ENCODE results near the gene PABPC5. TPM values are rescaled to one million over a fixed set of nuclear protein-coding genes. Genes with fewer than 3 reads are reported as not detected.

Gene PABPC5
- total RNA-seq (2014; rRNA removed; shearing (Covaris generic); ENCODE audit: low replicate concordance) = not detected in 2 replicates

DNA sequence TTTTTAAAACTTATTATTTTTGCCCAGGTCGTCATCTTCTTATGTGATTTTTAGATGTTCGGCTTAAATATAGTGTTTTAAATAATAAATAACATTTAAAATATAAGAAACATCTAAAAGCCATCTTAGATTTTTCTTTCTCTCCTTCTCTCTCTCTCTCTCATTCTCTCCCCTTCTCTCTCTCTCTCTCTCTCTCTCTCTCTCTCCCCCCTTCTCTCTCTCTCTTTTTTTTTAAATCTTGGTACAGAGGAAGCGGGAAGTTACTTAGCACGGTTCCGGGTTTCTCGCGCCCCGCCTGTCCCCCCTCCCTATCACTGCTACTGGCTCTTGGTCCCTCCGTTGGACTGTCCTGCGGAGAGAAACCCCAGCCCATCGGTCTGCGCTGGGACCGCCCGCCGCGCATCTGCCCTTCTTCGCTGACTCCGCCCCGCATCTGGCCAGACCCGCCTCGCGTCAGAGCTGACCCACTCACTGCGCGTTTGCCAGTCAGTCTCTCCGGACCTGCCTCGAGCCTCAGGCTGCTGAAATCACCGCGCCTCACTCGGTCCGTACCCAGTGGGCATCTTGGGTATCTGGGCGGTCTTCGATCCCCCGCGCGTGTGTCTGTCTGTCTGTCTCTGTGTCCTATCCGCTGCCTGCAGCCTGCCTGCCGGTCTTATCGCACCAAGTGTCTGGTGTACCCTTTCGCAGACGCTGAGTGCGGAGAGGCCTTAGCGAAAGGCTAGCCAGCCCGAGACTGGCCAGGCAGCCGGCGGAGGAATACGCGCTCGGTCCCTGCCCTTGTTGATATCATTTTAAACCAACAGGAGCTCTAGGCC is at the start of gene PABPC5:
Gene PABPC5, plus strand, starts transcription at position 489 of the 818 bp plus-strand sequence. CDS start 739 bp downstream, outside the sequence.
- in situ Hi-C loops (cut with HindIII; ENCODE audit: low pct_unique_long_range_greater_than_20kb, low sequenced_read_pairs) = no loop called here
- no peak for DNase-seq (ENCODE audit: low read depth)

DNA sequence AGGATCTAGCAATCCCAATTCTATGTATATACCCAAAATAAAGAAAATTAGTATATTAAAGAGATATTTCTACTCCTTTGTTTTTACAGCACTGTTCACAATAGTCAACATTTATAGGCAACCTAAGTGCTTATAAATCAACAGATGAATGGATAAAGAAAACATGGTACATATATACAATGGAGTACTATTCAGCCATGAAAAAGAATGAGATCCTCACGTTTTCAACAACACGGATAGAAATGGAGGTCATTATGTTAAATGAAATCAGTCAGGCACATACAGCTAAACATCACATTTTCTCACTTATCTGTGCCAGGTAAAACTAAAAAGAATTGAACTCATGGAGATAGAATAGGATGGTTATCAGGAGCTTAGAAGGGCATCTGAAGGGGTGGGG is 45.6 kb upstream of the PABPC5 start:
- in situ Hi-C loops (cut with HindIII; ENCODE audit: low pct_unique_long_range_greater_than_20kb, low sequenced_read_pairs) = no loop called here
- no peak for DNase-seq (ENCODE audit: low read depth)

DNA sequence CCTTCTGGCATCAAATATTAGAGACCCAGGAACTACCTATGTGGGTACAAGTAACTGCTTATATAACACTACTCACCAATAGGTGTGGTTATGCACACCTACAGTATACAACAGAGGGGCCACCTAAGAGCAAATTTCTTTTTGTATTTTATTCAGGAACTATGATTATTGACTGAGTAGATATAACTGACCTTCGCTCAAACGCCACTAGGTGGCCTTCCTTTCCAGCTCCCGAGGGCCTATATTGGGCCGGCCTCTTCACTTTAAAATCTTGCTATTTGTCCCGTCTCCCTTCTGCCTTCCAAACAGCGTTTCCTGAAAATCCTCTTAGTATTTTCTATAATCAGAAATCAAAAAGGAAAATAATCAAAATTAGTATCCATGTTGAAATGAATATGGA is 19.9 kb upstream of the PABPC5 start:
- DNase-seq (ENCODE audit: low read depth) = no peak
- in situ Hi-C loops (cut with HindIII; ENCODE audit: low pct_unique_long_range_greater_than_20kb, low sequenced_read_pairs) = no loop called here

DNA sequence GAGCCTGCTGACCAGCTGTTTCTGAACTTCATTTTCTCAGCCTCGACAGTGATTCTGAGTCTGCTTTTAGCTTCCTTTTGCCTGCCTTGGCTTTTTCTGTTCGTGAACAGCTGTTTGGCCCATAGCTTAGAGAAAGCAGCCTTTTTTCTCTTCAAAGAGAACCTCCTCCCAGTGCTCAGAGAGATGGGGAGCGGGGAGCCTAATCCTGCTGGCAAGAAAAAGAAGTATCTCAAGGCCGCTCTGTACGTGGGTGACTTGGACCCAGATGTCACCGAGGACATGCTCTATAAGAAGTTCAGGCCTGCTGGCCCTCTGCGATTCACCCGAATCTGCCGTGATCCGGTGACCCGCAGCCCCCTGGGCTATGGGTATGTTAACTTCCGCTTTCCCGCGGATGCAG is 756 bp downstream of the PABPC5 start:
- in situ Hi-C loops (cut with HindIII; ENCODE audit: low pct_unique_long_range_greater_than_20kb, low sequenced_read_pairs) = no loop called here

More for the DNA sequence above, 756 bp downstream of the PABPC5 start:
- DNase-seq (ENCODE audit: low read depth) = no peak

All from Caki2 (cell line).